ENCODE data around the gene STAP1. TPM values are rescaled to one million over a fixed set of nuclear protein-coding genes. Genes with fewer than 3 reads are reported as not detected.

The STAP1 gene
- total RNA-seq, 2 donors from 2014 or later, result 7.5 to 9.6 TPM

- peaks cover 17 to 22% of the 10 kb centered on the region in 2 donors for H3K4me1 Mint-ChIP-seq (ENCODE audit: low read depth in 2 of 2)
- H3K27me3 Mint-ChIP-seq, result no peaks in the 10 kb centered on the region
- no peaks in the 10 kb centered on the region for H3K36me3 Mint-ChIP-seq
- H3K4me3 Mint-ChIP-seq, result no peak overlapping the region
- H3K9me3 Mint-ChIP-seq, result no peaks in the 10 kb centered on the region
- H3K27ac Mint-ChIP-seq, result no peak overlapping the region
- DNase-seq (ENCODE audit: low spot score) (no peak), ATAC-seq (no peak)
Measured at GRCh38 chr4:67571975-67572374, 13.4 kb downstream of the STAP1 start.

- peaks cover 13 to 22% of the 10 kb centered on the region in 2 donors for H3K4me1 Mint-ChIP-seq (ENCODE audit: low read depth in 2 of 2)
- DNase-seq (ENCODE audit: low spot score) (no peak), ATAC-seq (peak in 1 of 2 donors; percentile 62)
- H3K36me3 Mint-ChIP-seq, result no peaks in the 10 kb centered on the region
- no peaks in the 10 kb centered on the region for H3K27me3 Mint-ChIP-seq
- H3K4me3 Mint-ChIP-seq, result no peak overlapping the region
- H3K9me3 Mint-ChIP-seq, result no peaks in the 10 kb centered on the region
- no peak overlapping the region for H3K27ac Mint-ChIP-seq
Measured at GRCh38 chr4:67573193-67573592, 14.7 kb downstream of the STAP1 start.

GRCh38 chr4:67575232-67576058 lies 16.9 kb downstream of the STAP1 start:
- Mint-ChIP-seq H3K9me3 (no peaks in the 10 kb centered on the region), H3K27ac (peak overlapping the region; percentile 43 to 65), H3K4me1 (ENCODE audit: low read depth in 2 of 2) (peaks cover 11 to 23% of the 10 kb centered on the region in 2 donors), H3K4me3 (peak overlapping the region; percentile 44), H3K27me3 (no peaks in the 10 kb centered on the region), H3K36me3 (no peaks in the 10 kb centered on the region)
- DNase-seq (ENCODE audit: low spot score) (no peak), ATAC-seq (no peak)

GRCh38 chr4:67576059-67576466 lies 17.5 kb downstream of the STAP1 start:
- H3K4me1 Mint-ChIP-seq (ENCODE audit: low read depth in 2 of 2), result peaks cover 12 to 29% of the 10 kb centered on the region in 2 donors
- peak overlapping the region in 1 of 2 donors; percentile 65 for H3K27ac Mint-ChIP-seq
- H3K4me3 Mint-ChIP-seq, result no peak overlapping the region

GRCh38 chr4:67576538-67576937 lies 18.0 kb downstream of the STAP1 start:
- Mint-ChIP-seq H3K4me1 (ENCODE audit: low read depth in 2 of 2) (peaks cover 17 to 33% of the 10 kb centered on the region in 2 donors), H3K27ac (no peak overlapping the region), H3K27me3 (no peaks in the 10 kb centered on the region), H3K9me3 (no peaks in the 10 kb centered on the region), H3K4me3 (no peak overlapping the region), H3K36me3 (no peaks in the 10 kb centered on the region)
- no peak for DNase-seq (ENCODE audit: low spot score)
- no peak for ATAC-seq

More at GRCh38 chr4:67576059-67576466, 17.5 kb downstream of the STAP1 start:
- no peaks in the 10 kb centered on the region for H3K9me3 Mint-ChIP-seq
- ATAC-seq, result no peak
- no peaks in the 10 kb centered on the region for H3K27me3 Mint-ChIP-seq
- DNase-seq (ENCODE audit: low spot score), result no peak
- H3K36me3 Mint-ChIP-seq, result no peaks in the 10 kb centered on the region

- Mint-ChIP-seq H3K4me1 (ENCODE audit: low read depth in 2 of 2) (peaks cover 15 to 17% of the 10 kb centered on the region in 2 donors), H3K36me3 (no peaks in the 10 kb centered on the region), H3K27me3 (no peaks in the 10 kb centered on the region), H3K27ac (peak overlapping the region in 1 of 2 donors; percentile 53), H3K4me3 (no peak overlapping the region), H3K9me3 (no peaks in the 10 kb centered on the region)
- DNase-seq (ENCODE audit: low spot score) (no peak), ATAC-seq (no peak)
Measured at GRCh38 chr4:67580577-67580976, 22.1 kb downstream of the STAP1 start.

- peak overlapping the region; percentile 42 for H3K4me3 Mint-ChIP-seq
- DNase-seq (ENCODE audit: low spot score) (no peak), ATAC-seq (peak; percentile 61)
- no peaks in the 10 kb centered on the region for H3K36me3 Mint-ChIP-seq
- H3K27ac Mint-ChIP-seq, result peak overlapping the region; percentile 9 to 53
- H3K27me3 Mint-ChIP-seq, result no peaks in the 10 kb centered on the region
- H3K4me1 Mint-ChIP-seq (ENCODE audit: low read depth in 2 of 2), result peaks cover 10 to 15% of the 10 kb centered on the region in 2 donors
- no peaks in the 10 kb centered on the region for H3K9me3 Mint-ChIP-seq
Measured at GRCh38 chr4:67581208-67581857, 22.8 kb downstream of the STAP1 start.

- Mint-ChIP-seq H3K9me3 (no peaks in the 10 kb centered on the region), H3K27ac (peak overlapping the region; percentile 9 to 53), H3K4me3 (peak overlapping the region; percentile 42), H3K27me3 (no peaks in the 10 kb centered on the region), H3K4me1 (ENCODE audit: low read depth in 2 of 2) (peaks cover 10 to 15% of the 10 kb centered on the region in 2 donors), H3K36me3 (no peaks in the 10 kb centered on the region)
- no peak for ATAC-seq
- DNase-seq (ENCODE audit: low spot score), result no peak
Measured at GRCh38 chr4:67581913-67582312, 23.4 kb downstream of the STAP1 start.

- no peak for ATAC-seq
- Mint-ChIP-seq H3K27ac (no peak overlapping the region), H3K36me3 (no peaks in the 10 kb centered on the region), H3K9me3 (no peaks in the 10 kb centered on the region), H3K4me1 (ENCODE audit: low read depth in 2 of 2) (peaks cover 10 to 15% of the 10 kb centered on the region in 2 donors), H3K4me3 (no peak overlapping the region), H3K27me3 (no peaks in the 10 kb centered on the region)
- DNase-seq (ENCODE audit: low spot score), result no peak
Measured at GRCh38 chr4:67584496-67584895, 26.0 kb downstream of the STAP1 start.

GRCh38 chr4:67587156-67587555 lies 28.6 kb downstream of the STAP1 start:
- DNase-seq (ENCODE audit: low spot score), result no peak
- H3K9me3 Mint-ChIP-seq, result no peaks in the 10 kb centered on the region
- H3K36me3 Mint-ChIP-seq, result no peaks in the 10 kb centered on the region
- no peak for ATAC-seq
- H3K27me3 Mint-ChIP-seq, result no peaks in the 10 kb centered on the region
- H3K4me1 Mint-ChIP-seq (ENCODE audit: low read depth in 2 of 2), result no peaks in the 10 kb centered on the region
- H3K27ac Mint-ChIP-seq, result no peak overlapping the region
- H3K4me3 Mint-ChIP-seq, result no peak overlapping the region

- no peaks in the 10 kb centered on the region for H3K9me3 Mint-ChIP-seq
- no peak overlapping the region for H3K27ac Mint-ChIP-seq
- DNase-seq (ENCODE audit: low spot score) (no peak), ATAC-seq (no peak)
- no peak overlapping the region for H3K4me3 Mint-ChIP-seq
- H3K4me1 Mint-ChIP-seq (ENCODE audit: low read depth in 2 of 2), result no peaks in the 10 kb centered on the region
- peaks cover 18% of the 10 kb centered on the region for H3K36me3 Mint-ChIP-seq
- no peaks in the 10 kb centered on the region for H3K27me3 Mint-ChIP-seq
Measured at GRCh38 chr4:67593741-67594175, 35.2 kb downstream of the STAP1 start.

- Mint-ChIP-seq H3K36me3 (peaks cover 33% of the 10 kb centered on the region), H3K27ac (no peak overlapping the region), H3K4me3 (no peak overlapping the region), H3K9me3 (peaks cover 3% of the 10 kb centered on the region), H3K27me3 (no peaks in the 10 kb centered on the region), H3K4me1 (ENCODE audit: low read depth in 2 of 2) (peaks cover 3 to 7% of the 10 kb centered on the region in 2 donors)
- DNase-seq (ENCODE audit: low spot score) (no peak), ATAC-seq (no peak)
Measured at GRCh38 chr4:67603310-67604028, 44.9 kb downstream of the STAP1 start.

- H3K4me1 Mint-ChIP-seq (ENCODE audit: low read depth in 2 of 2), result peaks cover 3 to 8% of the 10 kb centered on the region in 2 donors
- H3K36me3 Mint-ChIP-seq, result peaks cover 35% of the 10 kb centered on the region
- H3K9me3 Mint-ChIP-seq, result peaks cover 3% of the 10 kb centered on the region
- no peaks in the 10 kb centered on the region for H3K27me3 Mint-ChIP-seq
- ATAC-seq (no peak), DNase-seq (ENCODE audit: low spot score) (no peak)
- no peak overlapping the region for H3K4me3 Mint-ChIP-seq
- no peak overlapping the region for H3K27ac Mint-ChIP-seq
Measured at GRCh38 chr4:67604029-67604381, 45.5 kb downstream of the STAP1 start.

- no peaks in the 10 kb centered on the region for H3K27me3 Mint-ChIP-seq
- H3K4me1 Mint-ChIP-seq (ENCODE audit: low read depth in 2 of 2), result peaks cover 3 to 8% of the 10 kb centered on the region in 2 donors
- peaks cover 34% of the 10 kb centered on the region for H3K36me3 Mint-ChIP-seq
- H3K27ac Mint-ChIP-seq, result no peak overlapping the region
- H3K4me3 Mint-ChIP-seq, result no peak overlapping the region
- no peak for DNase-seq (ENCODE audit: low spot score)
- no peak for ATAC-seq
- H3K9me3 Mint-ChIP-seq, result peaks cover 3% of the 10 kb centered on the region
Measured at GRCh38 chr4:67604749-67605148, 46.2 kb downstream of the STAP1 start.

Measured in natural killer cell treated with Interleukin-12 subunit alpha and Interleukin-12 subunit beta and Interleukin-15 and Interleukin-18, amount 100 ng/mL, for 72 hours (primary cell).